ENCODE results near the gene FNBP1.

Gene FNBP1

GRCh38 chr9:130049431-130050210 lies 6.6 kb upstream of the FNBP1 start:
- FAIRE-seq: no peak
- TF ChIP-seq CTCF (IDR thresholded peaks at IDR 0.05; ENCODE audit: insufficient read depth, missing control alignments): no peak
- DNase-seq (ENCODE audit: insufficient read length, low spot score): no peak

GRCh38 chr9:130045725-130046450 lies 2.9 kb upstream of the FNBP1 start:
- no peak for TF ChIP-seq CTCF (IDR thresholded peaks at IDR 0.05; ENCODE audit: insufficient read depth, missing control alignments)
- FAIRE-seq: no peak

GRCh38 chr9:130043654-130044623 lies 950 bp upstream of the FNBP1 start:
- no peak for TF ChIP-seq CTCF (IDR thresholded peaks at IDR 0.05; ENCODE audit: insufficient read depth, missing control alignments)
- no peak for FAIRE-seq
- no peak for DNase-seq (ENCODE audit: insufficient read length, low spot score)

More at GRCh38 chr9:130045725-130046450, 2.9 kb upstream of the FNBP1 start:
- no peak for DNase-seq (ENCODE audit: insufficient read length, low spot score)

GRCh38 chr9:130042406-130042884 lies 544 bp downstream of the FNBP1 start:
- TF ChIP-seq CTCF (IDR thresholded peaks at IDR 0.05; ENCODE audit: insufficient read depth, missing control alignments): no peak
- FAIRE-seq (no peak), DNase-seq (ENCODE audit: insufficient read length, low spot score) (no peak)

- FAIRE-seq (no peak), DNase-seq (ENCODE audit: insufficient read length, low spot score) (no peak)
- no peak for TF ChIP-seq CTCF (IDR thresholded peaks at IDR 0.05; ENCODE audit: insufficient read depth, missing control alignments)
Observed at GRCh38 chr9:130041648-130042405, 1.2 kb downstream of the FNBP1 start.

GRCh38 chr9:130040984-130041647 lies 1.9 kb downstream of the FNBP1 start:
- DNase-seq (ENCODE audit: insufficient read length, low spot score) (no peak), FAIRE-seq (no peak)
- no peak for TF ChIP-seq CTCF (IDR thresholded peaks at IDR 0.05; ENCODE audit: insufficient read depth, missing control alignments)

All from D721Med (cell line).